Left renal pelvis (tissue), 4 donors: ENCODE results near the gene PCGF5. TPM values are rescaled to one million over a fixed set of nuclear protein-coding genes. Genes with fewer than 3 reads are reported as not detected.
"Not testable (repeated sequence)": the region's sequence is repeated elsewhere in the genome, so short reads cannot be mapped to it uniquely, and the experiment has no call there.

Source experiments
- DNase-seq, 4 donors: peaks; one replicate each; pipeline ENCODE4 v3.0.0-alpha.2; 2013; ENCODE audit warnings: low read depth in 4 of 4, low spot score in 3 of 4
- polyA plus RNA-seq, 4 donors: library from polyadenylated mRNA; unstranded; fragments of 120-200 nt; gene quantifications; one replicate each; pipeline ENCODE4 v1.2.1, GENCODE V29; 2013; ENCODE audit not compliant: insufficient read length in 4 of 4

Gene PCGF5
- polyA plus RNA-seq, 4 donors, result 23.9 to 39.5 (median 29.8) TPM

DNA sequence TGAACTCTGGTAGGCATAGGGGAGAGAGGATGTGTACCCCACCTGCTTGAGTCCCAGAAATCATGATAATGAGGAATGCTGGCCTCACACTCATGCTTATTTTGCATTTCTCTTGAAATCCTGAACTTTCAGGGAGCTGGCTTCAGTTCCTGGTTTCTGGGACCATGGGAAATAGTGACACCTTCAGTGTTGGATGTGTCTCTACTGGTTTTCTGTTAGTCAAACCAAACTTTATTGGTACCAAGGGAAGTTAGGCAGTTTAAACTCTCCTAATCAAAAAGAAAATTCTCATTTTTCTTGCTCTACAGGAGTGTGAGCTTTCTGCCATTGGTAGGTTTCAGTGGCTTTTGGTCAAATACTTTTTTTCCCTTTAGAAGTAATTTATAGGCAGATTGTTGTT, 11.8 kb upstream of the PCGF5 start:
- DNase-seq, result no peak

- DNase-seq, result no peak
These were observed 10.4 kb upstream of the PCGF5 start for GRCh38 chr10:91210014-91210413.

DNA sequence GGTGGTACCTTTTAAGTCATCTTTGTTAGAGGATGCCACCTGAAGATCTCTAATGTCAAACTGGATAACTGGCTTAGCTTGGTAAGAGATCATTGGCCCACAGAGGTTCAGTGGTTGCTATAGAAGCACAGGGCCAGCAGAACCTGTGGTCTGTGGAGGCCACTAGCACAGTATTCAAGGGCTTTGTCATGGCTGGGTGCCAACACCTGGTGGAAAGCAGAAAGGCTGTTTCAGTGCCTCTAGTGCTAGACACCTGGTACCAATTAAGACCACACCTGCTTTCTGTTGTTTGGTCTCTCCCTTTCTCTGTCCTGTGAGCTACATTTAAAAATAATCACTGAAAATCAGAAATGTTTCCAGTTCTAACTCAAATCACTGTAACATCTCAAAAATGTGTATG, 10.0 kb upstream of the PCGF5 start:
- no peak for DNase-seq

DNA sequence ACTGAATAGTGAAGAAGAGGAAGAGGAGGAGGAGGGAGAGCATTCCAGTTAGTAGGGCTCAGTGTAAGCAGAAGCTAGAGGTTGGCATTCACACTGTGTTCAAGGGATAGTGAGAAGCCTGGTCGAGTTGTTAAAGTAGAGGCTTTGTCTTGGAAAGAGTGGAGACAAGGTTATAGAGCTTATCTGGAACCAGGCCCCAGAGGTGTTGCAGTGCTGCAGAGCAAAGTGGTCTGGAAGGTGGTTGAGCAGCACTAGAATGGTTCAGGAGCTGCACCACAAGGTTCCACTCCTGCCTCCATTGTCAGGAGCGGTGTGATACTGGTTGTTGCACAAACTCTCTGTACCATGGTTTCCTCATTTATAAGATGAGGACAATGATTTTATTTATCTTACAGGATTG, 8.8 kb upstream of the PCGF5 start:
- DNase-seq, result no peak

DNA sequence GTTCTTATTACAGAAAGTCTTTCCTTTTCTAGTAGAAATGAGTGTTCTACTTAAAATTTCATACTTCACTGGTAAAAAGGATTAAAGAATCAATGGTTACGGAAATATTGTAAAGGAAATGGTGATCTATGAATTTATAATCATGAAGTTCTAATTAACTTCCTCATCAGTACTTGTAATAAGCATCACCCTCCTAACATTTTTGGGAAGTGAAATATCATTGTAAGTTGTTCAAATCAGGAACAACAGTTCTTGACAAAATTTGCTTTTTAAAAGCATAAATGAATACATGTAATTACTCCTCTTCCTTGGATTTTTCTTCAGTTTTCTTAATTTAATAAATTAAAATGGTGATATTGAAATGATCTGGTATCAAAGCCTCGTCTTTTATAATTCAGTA, 5.6 kb upstream of the PCGF5 start:
- DNase-seq, result no peak

DNA sequence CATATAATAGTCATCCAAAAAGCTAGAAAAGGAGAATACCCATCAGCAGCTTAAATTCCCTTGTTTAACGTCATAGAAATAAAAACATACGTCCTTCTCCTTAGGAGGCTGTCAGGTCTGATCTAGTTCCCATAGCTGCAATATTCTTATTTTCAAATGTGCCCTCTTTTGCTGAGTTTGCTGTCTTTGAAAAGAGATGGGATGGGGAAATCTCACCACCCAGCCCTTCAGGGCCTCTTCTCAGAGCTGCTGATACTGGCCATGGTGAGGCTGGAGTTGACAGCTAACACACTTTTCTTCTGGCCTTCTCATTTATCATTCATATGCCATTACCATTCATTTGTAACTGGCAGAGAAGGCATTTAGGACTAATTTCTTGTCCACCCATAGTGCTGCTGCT, 5.1 kb upstream of the PCGF5 start:
- DNase-seq, result no peak

DNA sequence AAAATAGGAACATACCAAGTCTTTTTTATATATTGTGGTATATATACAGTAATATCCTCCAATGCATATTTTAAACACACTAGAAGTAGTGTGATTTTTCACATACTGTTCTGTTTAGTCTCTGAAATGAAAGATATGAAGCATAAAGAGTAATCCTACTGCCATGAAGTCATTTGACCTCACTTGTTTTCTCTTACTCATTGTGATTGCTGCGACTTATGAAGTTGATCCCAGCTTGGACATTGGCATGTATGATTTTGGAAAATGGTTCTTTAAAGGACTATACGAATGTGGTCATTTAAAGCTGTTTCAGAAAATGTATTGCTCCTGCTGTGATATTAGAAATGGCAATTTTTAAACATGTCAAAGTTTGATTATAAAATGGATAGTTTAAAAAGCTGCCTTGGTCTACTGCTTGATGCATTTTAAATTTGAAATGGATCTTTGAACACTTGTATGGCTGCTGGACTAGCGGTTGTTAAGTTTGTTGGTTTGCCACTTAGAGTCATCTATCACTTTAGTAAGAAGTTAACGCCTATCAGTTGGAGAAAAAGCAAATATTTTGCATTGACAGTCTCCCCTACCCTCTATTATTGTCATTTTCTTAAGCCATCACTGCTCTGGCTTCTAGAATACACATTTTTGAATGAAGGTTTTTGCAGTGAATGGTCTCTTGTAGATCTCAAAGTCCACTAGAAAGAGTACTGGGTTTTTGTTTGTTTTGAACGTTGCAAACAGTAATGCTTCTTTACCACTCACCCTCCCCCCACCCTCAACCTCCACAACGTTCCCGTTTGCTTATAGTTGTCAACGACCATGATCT, 881 bp upstream of the PCGF5 start:
- no peak for DNase-seq

GRCh38 chr10:91220954-91221675, 652 bp downstream of the PCGF5 start:
- DNase-seq, result peak in 3 of 4 donors; percentile 4 to 27 (median 22)

GRCh38 chr10:91226093-91226492, 5.6 kb downstream of the PCGF5 start:
- DNase-seq, result no peak

GRCh38 chr10:91227576-91227975, 7.1 kb downstream of the PCGF5 start:
- no peak for DNase-seq

GRCh38 chr10:91229683-91230082, 9.2 kb downstream of the PCGF5 start:
- no peak for DNase-seq

- DNase-seq, result no peak
These were observed 17.7 kb downstream of the PCGF5 start for GRCh38 chr10:91238191-91238590.

DNA sequence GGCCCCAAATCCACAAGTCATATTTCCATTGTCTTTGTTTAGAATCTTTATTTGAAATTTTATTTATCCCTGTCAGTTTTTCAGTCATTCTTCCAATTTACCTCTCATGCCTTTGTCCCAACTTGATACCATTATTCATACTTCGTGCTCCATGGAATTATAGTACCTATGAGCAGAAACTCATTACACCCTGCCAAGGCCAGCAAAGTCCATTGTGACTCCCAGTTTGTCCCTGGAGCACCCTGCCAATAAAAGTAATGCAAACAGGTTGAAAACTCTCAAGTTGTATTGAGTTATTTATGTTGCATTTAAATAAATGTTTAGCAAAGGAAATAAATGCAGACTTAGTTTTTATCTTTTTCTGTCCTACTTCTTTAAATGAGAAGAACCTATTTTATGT, 19.3 kb downstream of the PCGF5 start:
- no peak for DNase-seq

DNA sequence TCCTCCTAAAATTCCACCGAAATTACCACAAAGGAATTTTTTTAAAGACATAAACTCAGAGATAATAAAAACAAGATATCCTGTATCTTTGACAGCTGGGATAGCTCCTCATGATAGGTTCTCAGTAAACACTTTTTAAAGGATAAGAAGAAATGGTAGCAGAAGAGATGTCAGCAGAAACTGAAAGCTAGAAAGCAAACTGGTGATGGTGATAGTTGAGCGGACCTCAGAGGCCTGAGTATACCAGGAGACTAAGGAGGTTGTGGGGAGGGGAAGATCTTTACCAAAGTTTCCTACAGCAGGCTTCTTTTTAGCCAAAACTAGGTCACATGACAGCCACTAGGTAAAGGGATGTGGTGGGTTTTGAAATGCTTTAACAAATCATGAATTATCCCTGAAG, 22.5 kb downstream of the PCGF5 start:
- no peak for DNase-seq

GRCh38 chr10:91247360-91248111, 27.1 kb downstream of the PCGF5 start:
- no peak for DNase-seq

GRCh38 chr10:91249700-91250099, 29.2 kb downstream of the PCGF5 start:
- DNase-seq, result no peak

- no peak for DNase-seq
These were observed 29.9 kb downstream of the PCGF5 start for GRCh38 chr10:91250341-91250740.

DNA sequence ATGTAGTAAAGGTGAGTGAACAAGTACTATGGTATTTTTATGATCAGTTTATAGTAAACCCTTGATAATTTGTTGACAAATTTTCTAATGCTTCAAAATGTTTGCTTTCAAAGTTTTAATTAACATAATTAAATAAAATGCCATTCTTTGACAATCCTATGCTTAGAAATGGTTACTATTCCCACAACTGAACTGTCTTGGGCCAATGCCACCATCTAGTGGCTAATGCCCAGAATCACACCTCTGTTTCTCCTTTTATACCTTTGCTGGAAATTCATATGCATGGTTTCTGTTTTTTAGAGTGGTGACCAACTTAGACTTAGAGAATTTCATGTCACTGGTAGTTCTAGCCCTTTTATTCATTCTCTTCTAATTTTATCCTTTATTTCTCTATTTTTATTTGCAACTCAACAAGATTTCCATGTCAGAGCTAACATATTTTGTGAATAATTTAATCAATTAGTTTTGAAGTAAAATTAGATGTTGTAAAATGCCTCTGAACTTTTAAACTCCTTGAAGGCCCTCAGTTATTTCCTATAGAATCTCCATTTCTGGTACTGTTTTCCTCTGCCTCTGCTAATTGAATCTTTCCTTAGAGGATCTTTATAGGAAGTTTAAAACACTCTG, 31.1 kb downstream of the PCGF5 start:
- DNase-seq, result peak; percentile 10 to 25 (median 22)

GRCh38 chr10:91253300-91253699, 32.8 kb downstream of the PCGF5 start:
- no peak for DNase-seq

- DNase-seq, result no peak
These were observed 36.8 kb downstream of the PCGF5 start for GRCh38 chr10:91257310-91257709.

GRCh38 chr10:91260417-91260816, 40.0 kb downstream of the PCGF5 start:
- DNase-seq, result not testable (repeated sequence)
